ENCODE data around the gene ZNF70.

DNA sequence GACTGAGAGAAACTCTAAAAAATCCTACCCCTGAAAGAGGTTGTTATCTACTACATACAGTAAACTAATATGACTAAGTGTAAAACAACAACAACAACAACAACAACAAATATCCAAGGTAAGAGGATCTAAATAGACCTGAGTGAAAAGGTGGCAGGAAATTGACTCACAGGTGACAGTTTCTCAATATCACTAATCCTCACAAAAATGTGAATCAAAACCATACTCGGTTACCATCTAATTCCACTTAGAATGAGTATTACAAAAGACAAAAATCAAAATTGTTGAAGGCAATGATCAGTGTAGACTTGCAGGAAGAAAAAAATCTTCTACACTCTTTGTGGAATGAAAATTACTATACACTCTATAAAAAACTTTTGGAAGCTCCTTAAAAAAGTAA lies 42.6 kb downstream of the ZNF70 start:
- TF ChIP-seq, protein P1, sequence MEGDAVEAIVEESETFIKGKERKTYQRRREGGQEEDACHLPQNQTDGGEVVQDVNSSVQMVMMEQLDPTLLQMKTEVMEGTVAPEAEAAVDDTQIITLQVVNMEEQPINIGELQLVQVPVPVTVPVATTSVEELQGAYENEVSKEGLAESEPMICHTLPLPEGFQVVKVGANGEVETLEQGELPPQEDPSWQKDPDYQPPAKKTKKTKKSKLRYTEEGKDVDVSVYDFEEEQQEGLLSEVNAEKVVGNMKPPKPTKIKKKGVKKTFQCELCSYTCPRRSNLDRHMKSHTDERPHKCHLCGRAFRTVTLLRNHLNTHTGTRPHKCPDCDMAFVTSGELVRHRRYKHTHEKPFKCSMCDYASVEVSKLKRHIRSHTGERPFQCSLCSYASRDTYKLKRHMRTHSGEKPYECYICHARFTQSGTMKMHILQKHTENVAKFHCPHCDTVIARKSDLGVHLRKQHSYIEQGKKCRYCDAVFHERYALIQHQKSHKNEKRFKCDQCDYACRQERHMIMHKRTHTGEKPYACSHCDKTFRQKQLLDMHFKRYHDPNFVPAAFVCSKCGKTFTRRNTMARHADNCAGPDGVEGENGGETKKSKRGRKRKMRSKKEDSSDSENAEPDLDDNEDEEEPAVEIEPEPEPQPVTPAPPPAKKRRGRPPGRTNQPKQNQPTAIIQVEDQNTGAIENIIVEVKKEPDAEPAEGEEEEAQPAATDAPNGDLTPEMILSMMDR (IDR thresholded peaks at IDR 0.05), result no peak
- TF ChIP-seq STAT6 (CRISPR knock-in tag; conservative IDR thresholded peaks at IDR 0.05; ENCODE audit: low read depth) (no peak), FOXK1 (CRISPR knock-in tag; IDR thresholded peaks at IDR 0.05) (no peak), HMGA2 (CRISPR knock-in tag; IDR thresholded peaks at IDR 0.05) (no peak), IRF2 (CRISPR knock-in tag; IDR thresholded peaks at IDR 0.05; ENCODE audit: borderline replicate concordance, low read depth) (no peak)
- TF ChIP-seq, protein P2, sequence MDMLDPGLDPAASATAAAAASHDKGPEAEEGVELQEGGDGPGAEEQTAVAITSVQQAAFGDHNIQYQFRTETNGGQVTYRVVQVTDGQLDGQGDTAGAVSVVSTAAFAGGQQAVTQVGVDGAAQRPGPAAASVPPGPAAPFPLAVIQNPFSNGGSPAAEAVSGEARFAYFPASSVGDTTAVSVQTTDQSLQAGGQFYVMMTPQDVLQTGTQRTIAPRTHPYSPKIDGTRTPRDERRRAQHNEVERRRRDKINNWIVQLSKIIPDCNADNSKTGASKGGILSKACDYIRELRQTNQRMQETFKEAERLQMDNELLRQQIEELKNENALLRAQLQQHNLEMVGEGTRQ (CRISPR knock-in tag; IDR thresholded peaks at IDR 0.05), result no peak
